ENCODE measurements around the gene CFAP61. TPM values are rescaled to one million over a fixed set of nuclear protein-coding genes. Genes with fewer than 3 reads are reported as not detected.

The CFAP61 gene
- total and polyA plus RNA-seq, 8 donors: 0.95 to 5.3 (median 3.2) TPM; not detected in 1

DNA sequence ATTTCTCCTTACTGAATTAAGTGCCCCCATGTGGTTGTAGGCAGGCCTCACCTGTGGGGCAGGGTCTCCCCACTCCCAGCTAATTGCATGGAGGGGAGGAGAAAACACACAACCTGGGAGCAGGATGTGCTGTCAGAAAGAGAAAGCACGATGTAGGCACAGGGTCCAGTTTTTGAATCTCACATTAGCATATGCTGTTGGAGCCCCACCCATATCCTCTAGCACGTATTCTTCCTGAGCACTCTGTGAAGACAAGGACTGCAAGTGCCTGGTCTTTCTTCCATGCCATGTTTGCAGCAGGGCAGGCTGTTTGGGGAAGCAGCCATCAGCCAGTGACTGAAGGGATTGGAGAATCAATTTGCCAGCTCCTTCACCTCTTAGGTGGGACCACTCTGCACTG, 108.2 kb downstream of the CFAP61 start:
- no peak for ATAC-seq
- Histone ChIP-seq H3K27me3 (no peaks in the 10 kb centered on the region), H3K27ac (no peak overlapping the region), H3K4me3 (no peak overlapping the region), H3K4me1 (no peaks in the 10 kb centered on the region), H3K9me3 (no peaks in the 10 kb centered on the region), H3K36me3 (no peaks in the 10 kb centered on the region)
- no peak for DNase-seq
- intact Hi-C loops (cut with DNase I): no loop called here
- TF ChIP-seq, protein P1, sequence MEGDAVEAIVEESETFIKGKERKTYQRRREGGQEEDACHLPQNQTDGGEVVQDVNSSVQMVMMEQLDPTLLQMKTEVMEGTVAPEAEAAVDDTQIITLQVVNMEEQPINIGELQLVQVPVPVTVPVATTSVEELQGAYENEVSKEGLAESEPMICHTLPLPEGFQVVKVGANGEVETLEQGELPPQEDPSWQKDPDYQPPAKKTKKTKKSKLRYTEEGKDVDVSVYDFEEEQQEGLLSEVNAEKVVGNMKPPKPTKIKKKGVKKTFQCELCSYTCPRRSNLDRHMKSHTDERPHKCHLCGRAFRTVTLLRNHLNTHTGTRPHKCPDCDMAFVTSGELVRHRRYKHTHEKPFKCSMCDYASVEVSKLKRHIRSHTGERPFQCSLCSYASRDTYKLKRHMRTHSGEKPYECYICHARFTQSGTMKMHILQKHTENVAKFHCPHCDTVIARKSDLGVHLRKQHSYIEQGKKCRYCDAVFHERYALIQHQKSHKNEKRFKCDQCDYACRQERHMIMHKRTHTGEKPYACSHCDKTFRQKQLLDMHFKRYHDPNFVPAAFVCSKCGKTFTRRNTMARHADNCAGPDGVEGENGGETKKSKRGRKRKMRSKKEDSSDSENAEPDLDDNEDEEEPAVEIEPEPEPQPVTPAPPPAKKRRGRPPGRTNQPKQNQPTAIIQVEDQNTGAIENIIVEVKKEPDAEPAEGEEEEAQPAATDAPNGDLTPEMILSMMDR (IDR thresholded peaks at IDR 0.05): no peak

DNA sequence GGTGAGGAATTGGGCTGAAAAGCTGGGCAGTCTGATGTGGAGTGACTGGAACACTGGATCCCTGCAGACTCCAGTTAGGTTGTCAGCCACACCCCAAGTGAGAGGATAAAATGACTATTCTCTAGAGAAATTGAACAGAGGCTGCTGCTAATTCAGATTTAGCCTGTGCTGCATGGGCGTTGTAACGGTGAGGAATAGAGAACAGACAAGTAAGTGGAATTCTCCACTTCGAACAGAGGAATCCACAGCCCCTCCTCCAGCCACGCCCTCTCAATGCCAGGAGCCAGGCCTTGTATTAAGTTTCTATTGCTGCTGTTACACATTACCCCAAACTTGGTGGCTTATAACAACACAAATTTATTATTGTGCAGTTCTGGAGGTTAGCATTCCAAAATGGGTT, 109.3 kb downstream of the CFAP61 start:
- intact Hi-C loops (cut with DNase I): no loop called here
- Histone ChIP-seq H3K4me3 (no peak overlapping the region), H3K4me1 (no peaks in the 10 kb centered on the region), H3K27me3 (no peaks in the 10 kb centered on the region), H3K27ac (no peak overlapping the region), H3K36me3 (no peaks in the 10 kb centered on the region), H3K9me3 (no peaks in the 10 kb centered on the region)
- DNase-seq: no peak
- TF ChIP-seq, protein P1 (IDR thresholded peaks at IDR 0.05): no peak
- ATAC-seq: no peak

DNA sequence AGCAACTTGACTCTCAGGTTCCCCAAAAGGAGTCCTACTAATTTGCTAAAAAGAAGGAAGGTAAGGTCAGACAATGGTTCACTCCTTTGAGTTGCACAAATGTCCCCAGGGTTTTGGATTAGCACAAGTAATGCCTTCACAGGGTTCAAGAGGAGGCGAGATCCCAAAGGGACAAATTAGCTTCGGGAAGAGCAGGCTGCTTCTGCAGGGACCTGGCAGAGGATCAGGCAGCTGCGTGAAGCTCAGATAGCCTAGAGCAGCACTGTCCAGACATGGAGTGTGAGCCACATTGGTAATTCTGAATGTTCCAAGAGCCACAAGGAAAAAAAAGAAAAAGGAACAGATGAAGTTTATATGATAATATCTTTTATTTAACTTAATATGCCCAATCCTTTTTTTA, 115.4 kb downstream of the CFAP61 start:
- TF ChIP-seq, protein P1 (IDR thresholded peaks at IDR 0.05): no peak
- no peaks in the 10 kb centered on the region for H3K27me3 ChIP-seq
- H3K36me3 ChIP-seq: no peaks in the 10 kb centered on the region
- intact Hi-C loops (cut with DNase I): no loop called here
- H3K9me3 ChIP-seq: peaks cover 0 to 6% of the 10 kb centered on the region in 2 donors
- DNase-seq: no peak
- no peak overlapping the region for H3K4me3 ChIP-seq
- no peaks in the 10 kb centered on the region for H3K4me1 ChIP-seq
- ATAC-seq: no peak
- no peak overlapping the region for H3K27ac ChIP-seq

DNA sequence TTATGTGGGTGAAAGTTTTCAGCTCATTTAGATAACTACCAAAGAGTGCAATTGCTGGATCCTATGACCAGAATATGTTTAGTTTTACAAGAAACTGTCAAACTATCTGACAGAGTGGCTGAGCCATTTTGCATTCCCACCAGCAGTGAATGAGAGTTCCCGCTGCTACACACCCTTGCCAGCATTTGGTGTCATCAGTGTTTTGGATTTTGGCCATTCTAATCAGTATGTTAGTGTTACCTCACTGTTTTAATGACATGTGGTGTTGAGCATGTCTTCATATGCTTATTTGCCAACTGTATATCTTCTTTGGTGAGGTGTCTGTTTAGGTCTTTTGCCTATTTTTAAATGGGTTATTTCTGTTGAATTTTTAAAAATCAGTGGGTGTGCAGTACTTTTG, 120.9 kb downstream of the CFAP61 start:
- TF ChIP-seq, protein P1 (IDR thresholded peaks at IDR 0.05): no peak
- Histone ChIP-seq H3K9me3 (peaks cover 0 to 6% of the 10 kb centered on the region in 2 donors), H3K36me3 (no peaks in the 10 kb centered on the region), H3K4me1 (no peaks in the 10 kb centered on the region), H3K4me3 (no peak overlapping the region), H3K27me3 (no peaks in the 10 kb centered on the region), H3K27ac (no peak overlapping the region)
- intact Hi-C loops (cut with DNase I): no loop called here
- no peak for ATAC-seq
- DNase-seq: no peak

DNA sequence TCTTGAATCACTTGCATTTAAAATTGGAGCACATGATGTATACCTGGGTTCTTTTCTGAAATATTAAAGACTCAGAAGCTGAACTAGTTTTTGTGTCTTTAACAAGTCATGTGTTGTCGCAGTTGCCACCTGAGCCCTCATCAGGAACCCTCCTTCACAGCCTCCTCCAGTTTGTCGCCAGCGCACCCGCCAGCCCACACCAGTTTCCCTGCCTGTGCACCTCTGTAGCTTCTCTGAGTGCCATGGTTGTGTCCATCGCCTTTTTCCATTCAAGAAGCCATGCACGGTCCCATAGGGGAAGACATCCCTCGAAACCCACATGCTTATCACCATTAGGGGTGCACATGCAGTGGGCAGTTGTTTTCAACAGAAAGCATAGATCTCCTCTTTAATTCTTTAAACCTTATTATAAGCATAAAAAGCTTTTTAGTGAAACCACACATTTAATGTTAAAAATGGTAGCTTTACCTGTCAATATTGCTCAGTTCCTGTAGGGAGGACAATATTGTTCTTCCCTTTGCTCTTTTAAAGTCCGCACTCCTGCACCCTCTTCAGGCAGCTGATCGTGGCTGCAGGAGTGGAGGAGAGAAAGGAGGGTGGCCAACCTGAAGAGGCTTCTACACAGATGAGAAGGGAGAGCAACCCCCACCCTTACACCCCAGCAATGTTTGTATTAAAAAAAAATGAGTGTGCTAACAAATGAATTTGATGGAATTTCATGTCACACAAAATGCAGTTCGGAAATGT, 121.9 kb downstream of the CFAP61 start:
- Histone ChIP-seq H3K9me3 (peaks cover 0 to 6% of the 10 kb centered on the region in 2 donors), H3K4me3 (no peak overlapping the region), H3K36me3 (no peaks in the 10 kb centered on the region), H3K27me3 (no peaks in the 10 kb centered on the region), H3K4me1 (no peaks in the 10 kb centered on the region), H3K27ac (no peak overlapping the region)
- TF ChIP-seq, protein P1 (IDR thresholded peaks at IDR 0.05): no peak
- DNase-seq (no peak), ATAC-seq (no peak)
- intact Hi-C loops (cut with DNase I): no loop called here

All from left lung (tissue), 10 donors.